ENCODE measurements around the gene LAMA2.

The LAMA2 gene

GRCh38 chr6:129398764-129399163 is 515.8 kb downstream of the LAMA2 start:
- no peak for DNase-seq

GRCh38 chr6:129402244-129402643 is 519.3 kb downstream of the LAMA2 start:
- peak; percentile 28 for DNase-seq

GRCh38 chr6:129411092-129411491 is 528.2 kb downstream of the LAMA2 start:
- no peak for DNase-seq

- no peak for DNase-seq
Observed at GRCh38 chr6:129416337-129416990, 533.5 kb downstream of the LAMA2 start.

GRCh38 chr6:129417416-129418086 is 534.6 kb downstream of the LAMA2 start:
- no peak for DNase-seq

GRCh38 chr6:129419324-129419723 is 536.4 kb downstream of the LAMA2 start:
- no peak for DNase-seq

GRCh38 chr6:129426343-129426742 is 543.4 kb downstream of the LAMA2 start:
- DNase-seq, result no peak

GRCh38 chr6:129429956-129430355 is 547.0 kb downstream of the LAMA2 start:
- DNase-seq, result no peak

GRCh38 chr6:129432738-129433137 is 549.8 kb downstream of the LAMA2 start:
- DNase-seq, result peak; percentile 3

- no peak for DNase-seq
Observed at GRCh38 chr6:129434091-129434490, 551.2 kb downstream of the LAMA2 start.

- DNase-seq, result peak; percentile 13
Observed at GRCh38 chr6:129440691-129441090, 557.8 kb downstream of the LAMA2 start.

GRCh38 chr6:129444683-129445082 is 561.7 kb downstream of the LAMA2 start:
- no peak for DNase-seq

- no peak for DNase-seq
Observed at GRCh38 chr6:129446272-129447197, 563.6 kb downstream of the LAMA2 start.

GRCh38 chr6:129447198-129447565 is 564.2 kb downstream of the LAMA2 start:
- no peak for DNase-seq

GRCh38 chr6:129448965-129449364 is 566.0 kb downstream of the LAMA2 start:
- DNase-seq, result no peak

- DNase-seq, result no peak
Observed at GRCh38 chr6:129451187-129451586, 568.2 kb downstream of the LAMA2 start.

GRCh38 chr6:129453073-129453472 is 570.1 kb downstream of the LAMA2 start:
- DNase-seq, result no peak

- no peak for DNase-seq
Observed at GRCh38 chr6:129454488-129454887, 571.5 kb downstream of the LAMA2 start.

- no peak for DNase-seq
Observed at GRCh38 chr6:129455126-129455769, 572.3 kb downstream of the LAMA2 start.

- no peak for DNase-seq
Observed at GRCh38 chr6:129460221-129460620, 577.3 kb downstream of the LAMA2 start.

- no peak for DNase-seq
Observed at GRCh38 chr6:129469070-129469662, 586.2 kb downstream of the LAMA2 start.

GRCh38 chr6:129472239-129472638 is 589.3 kb downstream of the LAMA2 start:
- DNase-seq, result no peak

- no peak for DNase-seq
Observed at GRCh38 chr6:129473546-129473945, 590.6 kb downstream of the LAMA2 start.
